Coronary artery (tissue), 2 donors: ENCODE measurements around the gene LRRC1.

Experiments used
- DNase-seq: peaks from one replicate; pipeline ENCODE4 v3.0.0-alpha.2; 2017; ENCODE audit warnings: low spot score
- H3K27ac ChIP-seq, 2 donors: fragments of 200-600 bp; sonication (generic); one replicate each; pipeline ENCODE4 v1.5.1; 2016 to 2019
- H3K4me3 ChIP-seq: fragments of 200-600 bp; sonication (generic); 2 replicates; pipeline ENCODE4 v1.5.1; 2016; ENCODE audit warnings: mild to moderate bottlenecking, moderate library complexity
- TF ChIP-seq, protein P1 (sequence below): fragments of 200-600 bp; sonication (generic); IDR thresholded peaks from one replicate; pipeline ENCODE4 v1.5.1; 2019; ENCODE audit warnings: antibody characterized with exemption

Gene LRRC1

DNA sequence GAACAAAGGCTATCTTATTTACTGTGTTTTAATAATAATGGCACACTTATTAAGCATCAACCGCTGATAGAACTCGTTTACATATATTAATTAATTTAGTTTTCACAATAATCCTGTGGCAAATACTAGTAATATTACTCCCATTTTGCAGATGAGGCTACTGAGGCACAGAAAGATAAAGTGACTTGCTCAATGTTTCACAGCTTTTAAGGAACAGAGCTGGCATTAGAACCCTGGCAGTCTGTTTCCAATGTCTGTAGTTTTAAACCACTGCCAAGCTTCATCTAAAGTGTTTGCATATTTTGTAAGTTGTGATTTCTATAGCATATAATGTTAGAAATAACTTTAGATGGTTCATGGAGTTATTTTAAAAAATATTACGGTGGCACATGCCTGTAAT lies 38.4 kb upstream of the LRRC1 start:
- Histone ChIP-seq H3K27ac (no peak overlapping the region), H3K4me3 (no peak overlapping the region)
- no peak for DNase-seq
- TF ChIP-seq, protein P1, sequence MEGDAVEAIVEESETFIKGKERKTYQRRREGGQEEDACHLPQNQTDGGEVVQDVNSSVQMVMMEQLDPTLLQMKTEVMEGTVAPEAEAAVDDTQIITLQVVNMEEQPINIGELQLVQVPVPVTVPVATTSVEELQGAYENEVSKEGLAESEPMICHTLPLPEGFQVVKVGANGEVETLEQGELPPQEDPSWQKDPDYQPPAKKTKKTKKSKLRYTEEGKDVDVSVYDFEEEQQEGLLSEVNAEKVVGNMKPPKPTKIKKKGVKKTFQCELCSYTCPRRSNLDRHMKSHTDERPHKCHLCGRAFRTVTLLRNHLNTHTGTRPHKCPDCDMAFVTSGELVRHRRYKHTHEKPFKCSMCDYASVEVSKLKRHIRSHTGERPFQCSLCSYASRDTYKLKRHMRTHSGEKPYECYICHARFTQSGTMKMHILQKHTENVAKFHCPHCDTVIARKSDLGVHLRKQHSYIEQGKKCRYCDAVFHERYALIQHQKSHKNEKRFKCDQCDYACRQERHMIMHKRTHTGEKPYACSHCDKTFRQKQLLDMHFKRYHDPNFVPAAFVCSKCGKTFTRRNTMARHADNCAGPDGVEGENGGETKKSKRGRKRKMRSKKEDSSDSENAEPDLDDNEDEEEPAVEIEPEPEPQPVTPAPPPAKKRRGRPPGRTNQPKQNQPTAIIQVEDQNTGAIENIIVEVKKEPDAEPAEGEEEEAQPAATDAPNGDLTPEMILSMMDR, result no peak

DNA sequence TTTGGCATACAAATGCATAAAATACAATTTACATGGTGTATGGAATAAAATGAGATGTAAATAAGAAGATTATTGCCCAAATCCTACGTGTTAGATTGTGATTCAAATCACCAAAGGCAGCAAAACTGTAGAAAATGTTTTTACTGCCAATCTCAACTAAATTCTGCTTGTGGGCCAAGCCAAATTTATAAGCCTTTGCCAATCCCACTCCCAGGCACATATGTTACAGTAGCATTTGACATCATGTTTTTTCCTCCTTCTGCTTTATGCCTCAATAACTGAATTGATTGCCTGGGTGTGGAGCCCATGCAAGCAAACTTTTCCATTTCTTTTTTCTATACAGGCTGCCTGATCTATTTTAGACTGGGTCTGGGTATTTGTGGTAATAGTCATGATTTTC lies 36.3 kb upstream of the LRRC1 start:
- DNase-seq, result no peak
- no peak overlapping the region for H3K4me3 ChIP-seq
- no peak overlapping the region for H3K27ac ChIP-seq
- TF ChIP-seq, protein P1, result no peak

DNA sequence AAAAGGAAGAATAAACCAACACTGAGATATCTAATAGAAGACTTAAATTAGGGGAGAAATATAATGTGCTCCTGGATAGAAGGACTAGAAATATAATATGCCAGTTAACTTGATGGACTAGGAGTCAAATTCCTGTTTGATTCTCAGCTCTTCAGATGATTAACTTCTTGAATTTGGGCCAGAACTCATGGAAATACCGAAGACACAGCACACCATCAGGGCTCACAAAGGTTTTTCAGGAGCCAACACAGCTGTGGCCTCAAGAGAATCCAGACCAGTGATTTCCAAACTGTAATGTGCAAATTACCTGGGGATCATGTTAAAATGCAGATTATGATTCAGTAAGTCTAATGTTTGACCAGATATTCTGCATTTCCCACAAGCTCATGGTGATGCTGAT lies 33.8 kb upstream of the LRRC1 start:
- DNase-seq, result no peak
- no peak overlapping the region for H3K27ac ChIP-seq
- TF ChIP-seq, protein P1, result no peak
- H3K4me3 ChIP-seq, result no peak overlapping the region

DNA sequence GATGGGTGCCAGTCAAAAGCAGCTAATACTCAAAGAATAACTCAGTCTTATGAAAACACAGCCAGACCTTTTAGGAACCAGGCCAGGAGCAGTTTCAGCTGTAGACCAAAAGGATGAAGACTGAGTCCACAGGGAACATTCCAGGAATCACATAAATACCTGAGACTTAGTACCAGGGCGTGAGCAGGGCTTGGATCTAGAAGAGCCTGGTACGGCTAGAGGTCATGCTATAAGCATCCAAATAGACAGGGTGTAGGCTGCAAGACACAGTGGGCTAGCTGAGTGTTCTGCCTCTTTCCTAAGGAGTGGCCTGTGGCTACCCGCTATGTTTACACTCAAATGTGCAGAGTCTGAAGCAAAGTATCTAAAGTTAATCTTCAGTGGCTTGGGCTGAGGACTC lies 29.5 kb upstream of the LRRC1 start:
- DNase-seq, result no peak
- H3K4me3 ChIP-seq, result no peak overlapping the region
- TF ChIP-seq, protein P1, result no peak
- no peak overlapping the region for H3K27ac ChIP-seq

DNA sequence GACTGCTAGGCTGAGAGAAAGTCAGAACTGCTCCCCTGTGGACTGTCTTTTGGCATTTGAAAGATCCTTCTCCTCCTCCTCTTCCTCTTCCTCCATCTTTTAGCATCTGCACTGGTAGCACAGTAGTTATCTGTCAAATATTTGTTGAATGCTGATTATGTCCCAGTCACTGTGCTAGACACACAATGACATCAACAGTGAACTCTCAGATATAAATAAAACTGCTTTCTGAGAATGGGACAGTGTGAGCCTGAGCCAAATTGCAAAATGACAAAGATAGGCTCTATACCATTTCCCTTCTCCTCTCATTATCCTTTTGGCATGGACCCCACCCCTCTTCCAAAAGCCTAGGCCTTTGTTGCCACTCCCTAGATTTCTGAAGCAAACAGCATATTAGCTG lies 27.9 kb upstream of the LRRC1 start:
- no peak overlapping the region for H3K4me3 ChIP-seq
- TF ChIP-seq, protein P1, result no peak
- no peak for DNase-seq
- no peak overlapping the region for H3K27ac ChIP-seq

DNA sequence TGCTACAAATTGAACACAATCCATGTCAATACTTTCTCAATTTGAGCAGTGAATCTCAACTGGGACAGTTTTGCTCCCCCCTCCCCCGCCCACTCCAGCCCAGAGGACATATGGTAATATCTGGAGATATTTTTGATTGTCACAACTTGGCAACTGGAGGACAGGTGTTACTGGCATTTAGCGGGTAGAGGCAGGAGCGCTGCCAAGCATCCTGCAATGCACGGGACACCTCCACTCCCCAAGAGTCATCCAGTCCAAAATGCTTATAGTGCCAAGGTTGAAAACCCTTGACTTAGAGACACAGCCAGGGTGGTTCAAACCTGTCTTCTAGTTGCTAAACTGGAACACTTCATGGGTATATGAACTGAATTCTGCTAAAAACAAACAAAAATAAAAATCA lies 26.9 kb upstream of the LRRC1 start:
- H3K4me3 ChIP-seq, result no peak overlapping the region
- H3K27ac ChIP-seq, result no peak overlapping the region
- DNase-seq, result no peak
- TF ChIP-seq, protein P1, result no peak

DNA sequence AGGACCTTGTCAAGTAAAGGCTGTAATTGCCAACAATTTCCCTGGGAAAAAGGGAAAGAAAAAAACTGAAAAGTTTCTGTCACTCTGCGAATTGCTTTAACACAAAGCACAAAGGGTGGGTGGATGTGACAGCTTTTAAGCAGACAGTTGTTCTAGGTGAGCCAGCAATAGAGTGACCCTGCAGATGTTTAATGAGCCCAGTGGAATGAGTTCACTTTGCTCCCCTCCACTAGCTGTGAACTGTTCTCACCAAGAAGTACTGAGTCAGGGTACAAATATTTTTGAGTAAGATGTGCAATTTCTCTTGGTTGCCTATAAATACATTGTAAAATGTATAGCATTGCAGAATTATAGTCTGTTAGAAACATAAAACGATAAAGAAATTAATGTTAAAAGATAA lies 26.2 kb upstream of the LRRC1 start:
- DNase-seq, result no peak
- H3K4me3 ChIP-seq, result no peak overlapping the region
- TF ChIP-seq, protein P1, result no peak

More for the DNA sequence above, 26.2 kb upstream of the LRRC1 start:
- H3K27ac ChIP-seq, result no peak overlapping the region
